Uterus (tissue), 4 donors: Measurements from ENCODE around the gene PRSS53. TPM values are rescaled to one million over a fixed set of nuclear protein-coding genes. Genes with fewer than 3 reads are reported as not detected.

Experiments
- DNase-seq, 2 donors: peaks; one replicate each; pipeline ENCODE4 v3.0.0-alpha.2; 2019 to 2020
- H3K27ac ChIP-seq, 2 donors: fragments of 200-600 bp; sonication (generic); 1 replicate in 1 of 2; 2 replicates in 1 of 2; pipeline ENCODE4 v1.5.1; 2016 to 2018
- H3K27me3 ChIP-seq, 2 donors: fragments of 200-600 bp; sonication (generic); one replicate each; pipeline ENCODE4 v1.5.1; 2018 to 2019; ENCODE audit warnings: control low read depth in 1 of 2
- H3K36me3 ChIP-seq, 2 donors: fragments of 200-600 bp; sonication (generic); one replicate each; pipeline ENCODE4 v1.5.1; 2019; ENCODE audit warnings: control low read depth in 1 of 2
- H3K4me1 ChIP-seq, 2 donors: fragments of 200-600 bp; sonication (generic); one replicate each; pipeline ENCODE4 v1.5.1; 2018 to 2019; ENCODE audit warnings: control low read depth in 1 of 2
- H3K4me3 ChIP-seq, 2 donors: fragments of 200-600 bp; sonication (generic); 1 replicate in 1 of 2; 2 replicates in 1 of 2; pipeline ENCODE4 v1.5.1; 2018 to 2019; ENCODE audit warnings: mild to moderate bottlenecking in 1 of 2
- H3K9me3 ChIP-seq, 2 donors: fragments of 200-600 bp; sonication (generic); one replicate each; pipeline ENCODE4 v1.5.1; 2019; ENCODE audit warnings: control low read depth in 1 of 2
- CTCF ChIP-seq, 4 experiments: fragments of 200-600 bp in 2 of 4; fragments of 450-650 bp in 2 of 4; sonication (generic) in 2 of 4; IDR thresholded peaks; one replicate each; pipeline ENCODE4 v1.5.1; 2016 to 2019; ENCODE audit warnings: antibody characterized with exemption in 4 of 4, mild to moderate bottlenecking in 2 of 4, moderate library complexity in 1 of 4
- POLR2A ChIP-seq, 2 donors: fragments of 450-650 bp; IDR thresholded peaks; one replicate each; pipeline ENCODE4 v1.6.1; 2016; ENCODE audit warnings: antibody characterized with exemption in 2 of 2, mild to moderate bottlenecking in 1 of 2, moderate library complexity in 1 of 2
- intact Hi-C: fragments of 100-400 bp; cut with DNase I; formaldehyde crosslinking; loops from one replicate; pipeline ENCODE4 v1.15.1; 2023; ENCODE audit warnings: low total_unique reads
- total RNA-seq, 4 donors: library from RNA; depleted of rRNA in 3 of 4; stranded (reverse); fragments of >200 nt in 3 of 4; gene quantifications; one replicate each; pipeline versions ENCODE4 v1.1.0 to v1.2.4, GENCODE V29; 2014 to 2023
- donor health status: DM: yes; HTN: yes; CAD: no.

PRSS53 gene
- total RNA-seq, 4 donors from 2014 or later: under 0.01 to 5.5 (median 2.4) TPM; not detected in 1

GRCh38 chr16:31080035-31080629 lies 8.6 kb downstream of the PRSS53 start:
- Histone ChIP-seq H3K36me3 (no peaks in the 10 kb centered on the region), H3K27me3 (no peaks in the 10 kb centered on the region), H3K4me3 (no peak overlapping the region), H3K27ac (no peak overlapping the region), H3K4me1 (no peaks in the 10 kb centered on the region), H3K9me3 (no peaks in the 10 kb centered on the region)
- intact Hi-C loops: no loop called here
- TF ChIP-seq POLR2A (IDR thresholded peaks at IDR 0.05): no peak
- no peak for TF ChIP-seq CTCF (IDR thresholded peaks at IDR 0.05)
- DNase-seq: no peak

GRCh38 chr16:31079342-31079944 lies 9.3 kb downstream of the PRSS53 start:
- Histone ChIP-seq H3K27me3 (no peaks in the 10 kb centered on the region), H3K36me3 (no peaks in the 10 kb centered on the region), H3K4me1 (no peaks in the 10 kb centered on the region), H3K9me3 (no peaks in the 10 kb centered on the region), H3K27ac (no peak overlapping the region), H3K4me3 (no peak overlapping the region)
- TF ChIP-seq CTCF (IDR thresholded peaks at IDR 0.05): no peak
- no peak for TF ChIP-seq POLR2A (IDR thresholded peaks at IDR 0.05)
- intact Hi-C loops: no loop called here
- no peak for DNase-seq

- Histone ChIP-seq H3K4me3 (no peak overlapping the region), H3K4me1 (no peaks in the 10 kb centered on the region), H3K27ac (no peak overlapping the region), H3K36me3 (no peaks in the 10 kb centered on the region), H3K9me3 (no peaks in the 10 kb centered on the region), H3K27me3 (no peaks in the 10 kb centered on the region)
- DNase-seq: no peak
- intact Hi-C loops: no loop called here
- TF ChIP-seq POLR2A (IDR thresholded peaks at IDR 0.05) (no peak), CTCF (IDR thresholded peaks at IDR 0.05) (no peak)
Measured at GRCh38 chr16:31078597-31079341, 10.0 kb downstream of the PRSS53 start.

- H3K9me3 ChIP-seq: no peaks in the 10 kb centered on the region
- H3K27ac ChIP-seq: no peak overlapping the region
- no peaks in the 10 kb centered on the region for H3K27me3 ChIP-seq
- TF ChIP-seq POLR2A (IDR thresholded peaks at IDR 0.05) (no peak), CTCF (IDR thresholded peaks at IDR 0.05) (no peak)
- H3K4me1 ChIP-seq: no peaks in the 10 kb centered on the region
- no peaks in the 10 kb centered on the region for H3K36me3 ChIP-seq
- intact Hi-C loops: no loop called here
- no peak for DNase-seq
- H3K4me3 ChIP-seq: no peak overlapping the region
Measured at GRCh38 chr16:31077592-31078396, 10.9 kb downstream of the PRSS53 start.
